NCI-H345 treated with DMSO at 0.1 percent for 48 hours (cell line): ENCODE results near the gene ARTN.

Source experiments
- DNase-seq: peaks from one replicate; lab custom pipeline; 2025; ENCODE audit not compliant: unreplicated experiment; lab: John Stamatoyannopoulos, UW

The ARTN gene

GRCh38 chr1:43924516-43924915 lies 9.1 kb upstream of the ARTN start:
- no peak for DNase-seq

- DNase-seq: no peak
These were observed 7.8 kb upstream of the ARTN start for GRCh38 chr1:43925846-43926245.

GRCh38 chr1:43930168-43930948 lies 3.2 kb upstream of the ARTN start:
- DNase-seq: no peak

GRCh38 chr1:43930949-43931275 lies 2.7 kb upstream of the ARTN start:
- DNase-seq: no peak

GRCh38 chr1:43931711-43932660 lies 1.6 kb upstream of the ARTN start:
- DNase-seq: no peak

GRCh38 chr1:43932786-43933385 lies 715 bp upstream of the ARTN start:
- no peak for DNase-seq

GRCh38 chr1:43934101-43934985 lies 742 bp downstream of the ARTN start:
- peak; percentile 40 for DNase-seq

- DNase-seq: no peak
These were observed 1.4 kb downstream of the ARTN start for GRCh38 chr1:43934986-43935324.

GRCh38 chr1:43935711-43936427 lies 2.3 kb downstream of the ARTN start:
- DNase-seq: no peak

- DNase-seq: no peak
These were observed 3.0 kb downstream of the ARTN start for GRCh38 chr1:43936431-43937151.

- DNase-seq: no peak
These were observed 3.7 kb downstream of the ARTN start for GRCh38 chr1:43937179-43937865.

GRCh38 chr1:43938383-43938782 lies 4.8 kb downstream of the ARTN start:
- no peak for DNase-seq

GRCh38 chr1:43938892-43939587 lies 5.4 kb downstream of the ARTN start:
- no peak for DNase-seq

GRCh38 chr1:43942411-43942810 lies 8.8 kb downstream of the ARTN start:
- DNase-seq: no peak

GRCh38 chr1:43944860-43945259 lies 11.3 kb downstream of the ARTN start:
- DNase-seq: no peak

GRCh38 chr1:43945674-43946235 lies 12.2 kb downstream of the ARTN start:
- DNase-seq: no peak

- DNase-seq: peak; percentile 91
These were observed 12.8 kb downstream of the ARTN start, which contains the start of gene IPO13 for GRCh38 chr1:43946236-43947060. Gene IPO13, plus strand, starts transcription at chr1:43946950. Its CDS starts 651 bp downstream, at chr1:43947601.
